Measurements from ENCODE around the gene MTA3. TPM values are rescaled to one million over a fixed set of nuclear protein-coding genes. Genes with fewer than 3 reads are reported as not detected.
"Not testable (repeated sequence)": the region's sequence is repeated elsewhere in the genome, so short reads cannot be mapped to it uniquely, and the experiment has no call there.

The MTA3 gene
- total RNA-seq, 1 donor from 2014 or later = 72.8 TPM

GRCh38 chr2:42607101-42607637 lies 38.7 kb downstream of the MTA3 start:
- no peak for DNase-seq (ENCODE audit: low spot score)

GRCh38 chr2:42613281-42614064 lies 45.0 kb downstream of the MTA3 start:
- no peak for DNase-seq (ENCODE audit: low spot score)

GRCh38 chr2:42614838-42615237 lies 46.4 kb downstream of the MTA3 start:
- DNase-seq (ENCODE audit: low spot score) = no peak

GRCh38 chr2:42618116-42618515 lies 49.7 kb downstream of the MTA3 start:
- DNase-seq (ENCODE audit: low spot score) = no peak

- no peak for DNase-seq (ENCODE audit: low spot score)
Measured at GRCh38 chr2:42618972-42619371, 50.5 kb downstream of the MTA3 start.

GRCh38 chr2:42621626-42622025 lies 53.2 kb downstream of the MTA3 start:
- DNase-seq (ENCODE audit: low spot score) = not testable (repeated sequence)

GRCh38 chr2:42622943-42623676 lies 54.7 kb downstream of the MTA3 start:
- DNase-seq (ENCODE audit: low spot score) = no peak

GRCh38 chr2:42624047-42624446 lies 55.6 kb downstream of the MTA3 start:
- no peak for DNase-seq (ENCODE audit: low spot score)

- DNase-seq (ENCODE audit: low spot score) = not testable (repeated sequence)
Measured at GRCh38 chr2:42628024-42628423, 59.6 kb downstream of the MTA3 start.

GRCh38 chr2:42636934-42637333 lies 68.5 kb downstream of the MTA3 start:
- DNase-seq (ENCODE audit: low spot score) = no peak

GRCh38 chr2:42638080-42638784 lies 69.8 kb downstream of the MTA3 start:
- DNase-seq (ENCODE audit: low spot score) = no peak

- no peak for DNase-seq (ENCODE audit: low spot score)
Measured at GRCh38 chr2:42639340-42640077, 71.1 kb downstream of the MTA3 start.

- DNase-seq (ENCODE audit: low spot score) = no peak
Measured at GRCh38 chr2:42640261-42640660, 71.8 kb downstream of the MTA3 start.

GRCh38 chr2:42642371-42642770 lies 73.9 kb downstream of the MTA3 start:
- DNase-seq (ENCODE audit: low spot score) = not testable (repeated sequence)

- no peak for DNase-seq (ENCODE audit: low spot score)
Measured at GRCh38 chr2:42645551-42645950, 77.1 kb downstream of the MTA3 start.

- no peak for DNase-seq (ENCODE audit: low spot score)
Measured at GRCh38 chr2:42648796-42649195, 80.4 kb downstream of the MTA3 start.

GRCh38 chr2:42651057-42651456 lies 82.6 kb downstream of the MTA3 start:
- no peak for DNase-seq (ENCODE audit: low spot score)

- DNase-seq (ENCODE audit: low spot score) = no peak
Measured at GRCh38 chr2:42652086-42652485, 83.7 kb downstream of the MTA3 start.

GRCh38 chr2:42653039-42653438 lies 84.6 kb downstream of the MTA3 start:
- no peak for DNase-seq (ENCODE audit: low spot score)

GRCh38 chr2:42653908-42654445 lies 85.5 kb downstream of the MTA3 start:
- DNase-seq (ENCODE audit: low spot score) = no peak

- no peak for DNase-seq (ENCODE audit: low spot score)
Measured at GRCh38 chr2:42658306-42658705, 89.9 kb downstream of the MTA3 start.
